DND-41 (cell line): ENCODE measurements around the gene TAF9.
A peak's percentile ranks its signal among the peaks of the same experiment; 100 is the strongest.
"Not testable (repeated sequence)": the region's sequence is repeated elsewhere in the genome, so short reads cannot be mapped to it uniquely, and the experiment has no call there.

Experiments used
- ATAC-seq: fragments of 200-7000 bp; cut with Tn5 transposase; 3 replicates; pipeline ENCODE4 v1.9.1; 2021; ENCODE audit warnings: low read depth; ENCODE audit not compliant: insufficient read depth
- DNase-seq: peaks from one replicate; pipeline ENCODE4 v3.0.0-alpha.2; 2020
- H2AFZ ChIP-seq: 2 replicates; pipeline ENCODE4 v1.6.0; 2012; ENCODE audit warnings: low read depth, low read length
- H3K27ac ChIP-seq: 2 replicates; pipeline ENCODE4 v1.5.1; 2012; ENCODE audit warnings: low read length, inconsistent platforms
- H3K27me3 ChIP-seq: fragments of 200-600 bp; sonication (generic); 2 replicates; pipeline ENCODE4 v1.6.0; 2012; ENCODE audit warnings: low read length, mild to moderate bottlenecking, inconsistent platforms; ENCODE audit not compliant: insufficient read depth, poor library complexity
- H3K36me3 ChIP-seq: 2 replicates; pipeline ENCODE4 v1.5.1; 2012; ENCODE audit warnings: low read length, inconsistent platforms; ENCODE audit not compliant: insufficient read depth
- H3K4me1 ChIP-seq: 2 replicates; pipeline ENCODE4 v1.5.1; 2012; ENCODE audit warnings: mild to moderate bottlenecking, low read length; ENCODE audit not compliant: insufficient read depth
- H3K4me2 ChIP-seq: 2 replicates; pipeline ENCODE4 v1.6.0; 2012; ENCODE audit warnings: mild to moderate bottlenecking, moderate library complexity, low read length, inconsistent platforms; ENCODE audit not compliant: insufficient read depth
- H3K4me3 ChIP-seq, 2 experiments: fragments of 200-600 bp in 1 of 2; shearing (Covaris generic) in 1 of 2; 2 replicates each; pipeline ENCODE4 v1.5.1; 2012 to 2016; ENCODE audit warnings: inconsistent platforms in 2 of 2, low read length in 2 of 2, mild to moderate bottlenecking in 2 of 2, low read depth in 1 of 2, moderate library complexity in 1 of 2
- H3K79me2 ChIP-seq: 2 replicates; pipeline ENCODE4 v1.6.0; 2012; ENCODE audit warnings: low read length, inconsistent platforms; ENCODE audit not compliant: insufficient read depth
- H3K9ac ChIP-seq: 2 replicates; pipeline ENCODE4 v1.6.0; 2012; ENCODE audit warnings: low read depth, mild to moderate bottlenecking, inconsistent platforms, low read length, moderate library complexity
- H3K9me3 ChIP-seq: 2 replicates; pipeline ENCODE4 v1.5.1; 2012; ENCODE audit warnings: low read length, moderate library complexity, mild to moderate bottlenecking, inconsistent platforms; ENCODE audit not compliant: insufficient read depth, severe bottlenecking
- H4K20me1 ChIP-seq: 2 replicates; pipeline ENCODE4 v1.6.0; 2012; ENCODE audit warnings: low read length; ENCODE audit not compliant: insufficient read depth
- CTCF ChIP-seq: IDR thresholded peaks from 2 replicates; pipeline ENCODE4 v1.5.1; 2012; ENCODE audit warnings: borderline replicate concordance, low read length, moderate library complexity, mild to moderate bottlenecking; ENCODE audit not compliant: poor library complexity, severe bottlenecking; ENCODE audit errors: extremely low read depth
- EZH2 ChIP-seq: IDR thresholded peaks from 3 replicates; pipeline ENCODE4 v1.6.1; 2012; ENCODE audit warnings: borderline replicate concordance, low read depth, mild to moderate bottlenecking, moderate library complexity, low read length, inconsistent platforms; ENCODE audit not compliant: severe bottlenecking

The TAF9 gene

GRCh38 chr5:69378376-69378775 lies 9.1 kb upstream of the TAF9 start:
- H3K9ac ChIP-seq: no peak overlapping the region
- H3K36me3 ChIP-seq: peaks cover 54% of the 10 kb centered on the region
- no peaks in the 10 kb centered on the region for H3K4me1 ChIP-seq
- H3K4me3 ChIP-seq: no peak overlapping the region
- no peaks in the 10 kb centered on the region for H3K9me3 ChIP-seq
- H3K4me2 ChIP-seq: no peak overlapping the region
- TF ChIP-seq EZH2: no peak
- TF ChIP-seq CTCF: no peak
- no peaks in the 10 kb centered on the region for H4K20me1 ChIP-seq
- DNase-seq (no peak), ATAC-seq (no peak)
- H3K27ac ChIP-seq: no peak overlapping the region
- no peaks in the 10 kb centered on the region for H3K27me3 ChIP-seq
- H2AFZ ChIP-seq: no peak overlapping the region
- H3K79me2 ChIP-seq: peaks cover under 1% of the 10 kb centered on the region; the same call in 1 of the 2 replicates

- no peak overlapping the region for H3K9ac ChIP-seq
- DNase-seq (no peak), ATAC-seq (no peak)
- H3K27me3 ChIP-seq: no peaks in the 10 kb centered on the region
- H3K36me3 ChIP-seq: peaks cover 40% of the 10 kb centered on the region
- H2AFZ ChIP-seq: no peak overlapping the region
- no peaks in the 10 kb centered on the region for H3K9me3 ChIP-seq
- H3K4me1 ChIP-seq: peaks cover 24% of the 10 kb centered on the region
- no peak overlapping the region for H3K4me2 ChIP-seq
- no peak overlapping the region for H3K27ac ChIP-seq
- H4K20me1 ChIP-seq: no peaks in the 10 kb centered on the region
- H3K4me3 ChIP-seq: no peak overlapping the region
- TF ChIP-seq CTCF: no peak
- TF ChIP-seq EZH2: no peak
- H3K79me2 ChIP-seq: peaks cover 34% of the 10 kb centered on the region
Measured at GRCh38 chr5:69374911-69375446, 5.7 kb upstream of the TAF9 start.

GRCh38 chr5:69372394-69372793 lies 3.1 kb upstream of the TAF9 start:
- TF ChIP-seq CTCF: no peak
- TF ChIP-seq EZH2: no peak
- Histone ChIP-seq H3K4me1 (peaks cover 34% of the 10 kb centered on the region), H3K9me3 (no peaks in the 10 kb centered on the region), H4K20me1 (peaks cover 9% of the 10 kb centered on the region; the same call in 1 of the 2 replicates), H2AFZ (no peak overlapping the region), H3K79me2 (peaks cover 56% of the 10 kb centered on the region), H3K9ac (no peak overlapping the region), H3K27ac (no peak overlapping the region), H3K4me3 (no peak overlapping the region; a peak in 1 of 4 replicates), H3K4me2 (peak overlapping the region; percentile 66; the same call in 1 of the 2 replicates), H3K27me3 (no peaks in the 10 kb centered on the region), H3K36me3 (peaks cover 31% of the 10 kb centered on the region)
- no peak for DNase-seq
- ATAC-seq: no peak

- not testable (repeated sequence) for DNase-seq, ATAC-seq, H3K27me3 ChIP-seq, H3K9me3 ChIP-seq
- peaks cover 20% of the 10 kb centered on the region; the same call in 1 of the 2 replicates for H4K20me1 ChIP-seq
- H3K36me3 ChIP-seq: peaks cover 33% of the 10 kb centered on the region
- peak overlapping the region; percentile 89 for H2AFZ ChIP-seq
- peak overlapping the region; percentile 96 for H3K27ac ChIP-seq
- H3K4me2 ChIP-seq: peak overlapping the region; percentile 66
- peak overlapping the region; percentile 84 for H3K9ac ChIP-seq
- peaks cover 43% of the 10 kb centered on the region for H3K4me1 ChIP-seq
- H3K79me2 ChIP-seq: peaks cover 77% of the 10 kb centered on the region
- peak overlapping the region; percentile 86 to 94; a peak in 3 of 4 replicates for H3K4me3 ChIP-seq
Measured at GRCh38 chr5:69370335-69370734, 1.0 kb upstream of the TAF9 start.
